IPS-NIHi7 (cell line): ENCODE measurements around the gene TAF4B.
"Not testable (repeated sequence)": the region's sequence is repeated elsewhere in the genome, so short reads cannot be mapped to it uniquely, and the experiment has no call there.

Experiments
- DNase-seq: peaks from one replicate; pipeline ENCODE4 v3.0.0; 2012; ENCODE audit warnings: mixed read lengths; ENCODE audit errors: extremely low spot score

Gene TAF4B

GRCh38 chr18:26238718-26239117, 12.5 kb downstream of the TAF4B start:
- not testable (repeated sequence) for DNase-seq

GRCh38 chr18:26242392-26242791, 16.1 kb downstream of the TAF4B start:
- not testable (repeated sequence) for DNase-seq

- not testable (repeated sequence) for DNase-seq
Observed at GRCh38 chr18:26245434-26245833, 19.2 kb downstream of the TAF4B start.

- DNase-seq, result no peak
Observed at GRCh38 chr18:26252411-26252810, 26.2 kb downstream of the TAF4B start.

- not testable (repeated sequence) for DNase-seq
Observed at GRCh38 chr18:26254808-26255207, 28.6 kb downstream of the TAF4B start.

- no peak for DNase-seq
Observed at GRCh38 chr18:26255695-26256622, 29.7 kb downstream of the TAF4B start.

- no peak for DNase-seq
Observed at GRCh38 chr18:26258711-26259110, 32.5 kb downstream of the TAF4B start.

- not testable (repeated sequence) for DNase-seq
Observed at GRCh38 chr18:26259416-26259815, 33.2 kb downstream of the TAF4B start.

- peak; percentile 11 for DNase-seq
Observed at GRCh38 chr18:26262156-26262555, 35.9 kb downstream of the TAF4B start.

- no peak for DNase-seq
Observed at GRCh38 chr18:26267357-26267930, 41.2 kb downstream of the TAF4B start.

GRCh38 chr18:26268454-26268853, 42.2 kb downstream of the TAF4B start:
- no peak for DNase-seq

- DNase-seq, result peak; percentile 10
Observed at GRCh38 chr18:26271917-26272549, 45.8 kb downstream of the TAF4B start.

- DNase-seq, result no peak
Observed at GRCh38 chr18:26277374-26277773, 51.1 kb downstream of the TAF4B start.

GRCh38 chr18:26279428-26279827, 53.2 kb downstream of the TAF4B start:
- no peak for DNase-seq

- DNase-seq, result no peak
Observed at GRCh38 chr18:26286008-26286407, 59.8 kb downstream of the TAF4B start.

- DNase-seq, result no peak
Observed at GRCh38 chr18:26287644-26288043, 61.4 kb downstream of the TAF4B start.

GRCh38 chr18:26290385-26290784, 64.1 kb downstream of the TAF4B start:
- DNase-seq, result no peak

- no peak for DNase-seq
Observed at GRCh38 chr18:26293982-26294381, 67.7 kb downstream of the TAF4B start.

GRCh38 chr18:26298107-26298506, 71.9 kb downstream of the TAF4B start:
- DNase-seq, result no peak

- no peak for DNase-seq
Observed at GRCh38 chr18:26301681-26302080, 75.4 kb downstream of the TAF4B start.

- DNase-seq, result not testable (repeated sequence)
Observed at GRCh38 chr18:26303222-26303621, 77.0 kb downstream of the TAF4B start.

GRCh38 chr18:26304511-26304910, 78.3 kb downstream of the TAF4B start:
- DNase-seq, result no peak
